Hepatocyte (in vitro differentiated cells): Measurements from ENCODE around the gene CCDC12.

Experiments used
- CTCF ChIP-seq: fragments of 200-600 bp; sonication (generic); IDR thresholded peaks from 2 replicates; pipeline ENCODE4 v1.5.1; 2016; ENCODE audit warnings: antibody characterized with exemption, mild to moderate bottlenecking; ENCODE audit not compliant: poor library complexity
- EZH2 ChIP-seq: fragments of 200-600 bp; sonication (generic); IDR thresholded peaks from 2 replicates; pipeline ENCODE4 v1.6.1; 2016; ENCODE audit warnings: antibody characterized with exemption, mild to moderate bottlenecking, borderline replicate concordance

- no peak for TF ChIP-seq CTCF
- TF ChIP-seq EZH2, result no peak
Measured at GRCh38 chr3:46906471-46907058, 70.0 kb downstream of the CCDC12 start.
